H54 (cell line): ENCODE measurements around the gene STK33.

Experiments used
- DNase-seq: peaks from one replicate; pipeline ENCODE4 v3.0.0; 2011; ENCODE audit warnings: low spot score, mixed read lengths; ENCODE audit not compliant: insufficient read length
- FAIRE-seq: peaks from 3 replicates; lab custom pipeline; 2011; peaks lifted over from hg19 to GRCh38; lab: Jason Lieb, UNC
- POLR2A ChIP-seq: IDR thresholded peaks from 2 replicates; pipeline ENCODE4 v1.6.1; 2011; ENCODE audit warnings: low read depth, mild to moderate bottlenecking, low read length

The STK33 gene

DNA sequence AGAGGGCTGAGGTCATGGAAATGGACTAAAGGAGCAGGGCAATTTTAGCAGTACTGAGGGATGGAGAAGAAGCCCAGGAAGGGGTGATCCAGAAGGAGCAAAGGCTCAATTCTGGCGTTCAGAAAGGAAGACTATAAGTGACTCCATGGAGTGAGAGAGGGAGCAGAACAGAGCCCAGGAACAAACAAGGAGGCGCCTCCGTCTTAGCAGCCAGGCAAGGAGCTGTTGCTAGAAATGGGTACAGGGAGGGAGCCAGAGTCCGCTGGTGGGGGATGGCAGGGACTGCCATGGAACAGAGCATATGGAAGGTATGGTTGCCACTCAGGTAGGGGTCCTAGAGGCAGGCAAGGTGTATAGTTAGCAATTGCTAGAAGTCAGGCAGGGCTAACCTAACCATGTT is 20.5 kb upstream of the STK33 start:
- no peak for FAIRE-seq
- no peak for DNase-seq
- no peak for TF ChIP-seq POLR2A

DNA sequence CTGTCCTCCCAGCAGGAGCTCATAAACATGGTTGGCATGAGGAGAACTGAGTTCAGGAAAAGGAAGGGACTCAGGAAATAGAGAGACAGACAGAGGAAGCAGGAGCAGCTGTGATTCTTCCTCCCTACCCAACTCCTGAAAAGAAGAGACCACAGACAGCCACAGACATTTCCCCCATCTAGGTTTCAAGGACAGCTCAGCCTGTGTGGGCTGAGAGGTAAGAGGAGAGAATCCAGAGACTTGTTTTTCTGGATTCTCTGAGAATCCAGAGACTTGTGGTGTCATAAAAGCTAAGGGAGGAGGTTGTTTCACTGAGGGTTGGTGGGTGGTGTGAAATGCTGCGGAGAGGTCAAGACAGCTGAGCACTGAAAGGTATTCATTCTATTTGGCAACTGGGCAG is 19.0 kb upstream of the STK33 start:
- FAIRE-seq, result no peak

DNA sequence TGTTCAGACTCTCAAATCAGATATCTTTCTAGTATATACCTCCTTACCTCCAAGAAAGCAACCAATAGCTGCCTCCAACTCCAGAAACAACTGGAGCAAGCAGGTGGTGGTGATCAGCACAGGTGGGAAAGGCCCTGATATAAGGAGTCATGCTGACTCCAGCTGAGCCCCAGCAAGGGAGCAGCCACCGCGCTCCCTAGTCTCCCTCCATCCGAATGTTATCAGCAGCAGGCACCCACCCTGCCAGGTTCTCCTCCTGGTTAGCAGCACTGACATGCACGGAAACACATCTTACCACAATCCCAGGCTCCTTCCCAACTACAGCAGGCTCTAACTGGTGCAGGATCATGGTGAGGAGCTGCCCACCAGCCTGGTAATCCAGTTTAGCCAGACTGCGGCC is 18.5 kb upstream of the STK33 start:
- TF ChIP-seq POLR2A, result no peak
- FAIRE-seq (no peak), DNase-seq (no peak)

More for the DNA sequence above, 19.0 kb upstream of the STK33 start:
- DNase-seq, result no peak
- no peak for TF ChIP-seq POLR2A

DNA sequence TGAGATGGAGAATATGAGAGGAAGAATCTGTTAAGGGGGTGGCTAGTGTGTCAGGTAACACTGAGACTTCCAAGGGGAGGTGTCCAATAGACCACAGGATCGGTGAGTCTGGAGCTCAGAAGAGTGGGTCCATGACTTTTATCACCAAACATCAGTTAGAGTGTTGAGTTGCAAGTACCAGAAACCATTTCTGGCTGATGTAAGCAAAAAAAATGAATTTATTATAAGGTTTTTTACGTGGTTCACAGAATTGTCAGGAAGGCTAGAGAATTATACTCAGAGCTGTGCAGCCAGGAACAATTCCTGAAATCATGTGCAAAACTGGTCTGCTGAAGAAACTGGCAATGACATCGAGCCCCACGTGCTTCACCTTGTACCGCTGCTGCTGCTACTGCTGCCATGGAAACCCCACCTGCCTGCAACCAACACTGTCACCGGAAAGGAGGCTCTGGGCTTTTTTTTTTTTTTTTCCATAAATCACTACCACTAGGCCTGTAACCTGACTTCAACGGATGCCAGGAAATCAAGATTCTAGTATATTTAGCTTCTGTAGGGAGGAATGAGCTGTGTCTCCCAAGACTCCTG is 16.6 kb upstream of the STK33 start:
- no peak for DNase-seq
- TF ChIP-seq POLR2A, result no peak
- FAIRE-seq, result no peak

DNA sequence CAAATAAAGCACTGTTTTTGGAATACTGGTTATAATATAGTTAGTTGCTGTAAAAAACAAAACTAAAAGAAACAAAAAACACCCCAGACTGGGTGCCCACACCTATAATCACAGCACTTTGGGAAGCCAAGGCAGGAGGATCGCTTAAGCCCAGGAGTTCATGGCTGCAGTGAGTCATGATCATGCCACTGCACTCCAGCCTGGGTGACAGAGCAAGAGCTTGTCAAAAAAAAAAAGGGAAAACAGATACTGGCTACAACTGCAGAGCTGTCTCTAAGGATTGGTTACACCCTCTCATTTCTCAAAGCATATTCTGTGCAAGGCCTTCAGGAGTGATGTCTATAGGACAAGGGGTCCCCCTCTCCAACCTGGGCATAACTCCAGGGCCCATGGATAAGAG is 14.6 kb upstream of the STK33 start:
- no peak for TF ChIP-seq POLR2A
- FAIRE-seq (peak; percentile 60), DNase-seq (no peak)

DNA sequence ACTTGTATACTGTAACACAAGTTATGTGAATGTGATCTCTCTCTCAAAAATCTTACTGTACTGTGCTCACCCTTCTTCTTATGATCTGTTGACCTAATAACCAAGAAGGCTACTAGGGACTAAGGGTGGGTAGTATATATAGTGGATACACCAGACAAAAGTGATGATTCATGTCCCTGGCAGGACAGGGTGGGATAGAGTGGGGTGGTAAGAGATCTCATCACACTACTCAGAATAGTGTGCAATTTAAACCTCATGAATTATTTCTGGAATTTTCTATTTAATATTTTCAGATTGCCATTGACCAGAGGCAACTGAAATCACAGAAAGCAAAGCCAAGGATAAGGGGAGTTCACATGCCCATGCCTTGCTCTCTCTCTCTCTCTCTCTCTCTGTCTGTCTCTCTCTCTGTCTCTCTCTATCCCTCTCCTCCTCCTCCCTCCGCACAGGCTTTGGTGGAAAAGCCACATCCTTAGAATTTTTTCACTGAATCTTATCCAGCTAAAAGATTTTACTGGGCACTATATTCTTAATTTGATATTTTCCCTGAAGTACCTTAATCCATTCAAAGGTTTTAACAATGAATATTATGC is 12.0 kb upstream of the STK33 start:
- DNase-seq (no peak), FAIRE-seq (no peak)
- TF ChIP-seq POLR2A, result no peak

DNA sequence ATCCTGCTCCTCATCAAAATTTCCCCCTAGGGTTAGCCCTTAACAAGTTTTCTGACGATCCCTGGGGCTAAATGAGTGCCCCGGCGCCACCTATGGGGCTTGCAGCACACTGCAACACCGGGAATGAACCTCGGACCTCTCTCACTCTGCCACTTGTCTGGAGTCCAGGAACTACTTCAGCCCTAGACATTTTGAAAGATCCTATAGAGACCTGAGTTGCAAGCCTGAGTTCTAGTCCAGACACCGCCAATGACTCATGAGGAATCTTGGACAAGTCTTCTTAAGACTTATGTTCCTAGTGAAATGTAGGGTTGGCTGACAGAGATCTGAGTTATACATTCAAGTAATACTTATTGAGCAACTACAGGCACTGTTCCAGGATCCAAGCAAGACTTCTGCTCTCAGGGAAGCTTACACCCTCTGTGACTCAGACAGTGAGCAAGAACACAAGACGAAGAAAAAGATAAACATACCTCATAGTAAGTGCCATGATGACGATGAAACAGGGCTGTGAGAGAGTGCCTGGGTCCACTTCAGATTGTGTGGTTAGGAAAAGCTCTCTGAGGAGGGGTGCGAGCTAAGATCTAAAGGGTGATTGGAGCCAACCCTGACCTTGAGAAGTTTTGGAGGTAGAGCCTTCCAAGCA is 10.2 kb upstream of the STK33 start:
- DNase-seq, result peak; percentile 83
- no peak for TF ChIP-seq POLR2A
- peak; percentile 99 for FAIRE-seq

DNA sequence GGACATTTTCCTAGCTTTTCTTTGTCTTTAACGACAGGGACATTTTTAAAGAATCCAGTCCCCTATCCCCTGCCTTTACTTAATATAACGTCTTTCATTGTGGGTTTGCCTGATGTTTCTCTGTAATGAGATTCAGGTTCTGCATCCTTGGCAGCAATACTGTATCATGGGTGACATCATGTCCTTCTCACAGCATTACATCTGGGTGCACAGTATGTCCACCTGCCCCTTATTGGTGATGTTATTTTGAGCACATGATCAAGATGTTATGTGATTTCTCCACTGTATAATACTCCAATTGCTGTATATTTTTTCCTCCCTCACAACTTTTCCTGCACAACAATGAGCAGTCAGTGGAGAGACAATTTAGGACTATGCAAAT is 9.7 kb upstream of the STK33 start:
- no peak for TF ChIP-seq POLR2A
- DNase-seq (no peak), FAIRE-seq (no peak)

DNA sequence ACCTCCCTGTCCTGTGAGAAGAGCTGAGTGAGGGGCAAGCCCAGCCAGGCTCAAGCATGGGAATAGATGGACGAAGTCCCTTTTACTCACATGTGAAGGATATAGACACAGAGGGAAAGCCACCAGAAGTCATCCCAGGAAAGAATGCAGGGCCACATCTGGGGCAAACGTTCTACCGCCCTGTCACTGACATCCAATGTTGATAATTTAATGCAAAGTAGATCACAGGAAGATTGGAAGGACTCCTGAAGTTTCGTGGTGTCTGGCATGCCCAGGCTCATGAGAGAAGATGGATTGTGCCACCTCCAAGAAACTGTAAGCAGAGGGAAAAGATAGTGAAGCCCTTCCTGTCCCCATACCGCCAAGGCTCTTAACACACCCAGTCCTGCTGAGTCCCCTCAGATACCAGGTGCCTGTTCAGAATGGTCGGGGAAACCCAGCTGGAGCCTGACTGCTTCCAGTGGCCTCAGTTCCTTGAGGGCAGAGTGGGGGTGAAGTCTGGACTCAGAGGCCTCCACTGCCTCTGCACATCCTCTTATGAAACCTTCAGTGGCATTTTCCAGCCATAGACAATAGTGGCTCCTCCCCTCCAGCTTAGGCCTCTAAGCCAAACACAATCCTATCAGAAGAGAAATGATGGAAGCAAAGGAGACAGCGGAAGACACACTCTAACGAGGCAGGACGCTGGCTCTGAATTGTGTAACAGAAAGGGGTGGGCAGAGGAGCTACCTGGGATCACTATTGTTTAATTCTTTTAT is 7.5 kb upstream of the STK33 start:
- no peak for TF ChIP-seq POLR2A
- DNase-seq (no peak), FAIRE-seq (no peak)

DNA sequence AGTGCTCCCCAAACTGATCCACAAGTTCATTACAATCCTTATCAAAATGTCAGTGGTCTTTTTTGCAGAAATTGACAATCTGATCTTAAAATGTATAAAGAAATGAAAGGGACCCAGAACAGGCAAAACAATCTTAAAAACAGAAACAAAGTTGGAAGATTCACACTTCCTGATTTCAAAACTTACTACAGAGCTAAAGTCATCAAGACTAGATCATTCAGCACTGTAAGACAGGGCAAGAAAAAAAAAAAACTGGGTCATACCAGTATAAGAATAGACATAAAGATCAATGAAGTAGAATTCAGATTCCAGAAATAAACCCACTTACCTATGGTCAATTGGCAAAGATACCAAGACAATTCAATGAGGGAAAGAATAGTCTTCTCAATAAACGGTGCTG is 4.5 kb upstream of the STK33 start:
- FAIRE-seq (no peak), DNase-seq (no peak)
- no peak for TF ChIP-seq POLR2A

DNA sequence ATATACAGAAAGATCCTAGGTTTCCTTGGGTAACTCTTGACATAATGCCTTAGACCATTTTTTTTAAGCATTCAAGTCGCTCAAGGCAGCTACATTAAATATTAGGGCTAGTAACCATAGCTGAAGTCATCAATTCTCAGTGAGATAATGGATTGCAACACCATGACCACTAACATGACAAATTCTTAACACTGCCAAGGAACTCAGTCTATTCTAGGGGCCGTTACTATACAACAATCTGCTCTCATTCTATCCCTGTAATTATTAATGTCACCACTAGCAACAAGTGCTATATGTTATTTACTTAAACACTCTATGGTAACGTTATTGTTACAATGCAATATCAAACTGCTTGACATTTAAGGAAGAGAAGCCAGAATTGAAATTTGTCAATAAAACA is 3.2 kb upstream of the STK33 start:
- no peak for DNase-seq
- FAIRE-seq, result no peak
- no peak for TF ChIP-seq POLR2A

DNA sequence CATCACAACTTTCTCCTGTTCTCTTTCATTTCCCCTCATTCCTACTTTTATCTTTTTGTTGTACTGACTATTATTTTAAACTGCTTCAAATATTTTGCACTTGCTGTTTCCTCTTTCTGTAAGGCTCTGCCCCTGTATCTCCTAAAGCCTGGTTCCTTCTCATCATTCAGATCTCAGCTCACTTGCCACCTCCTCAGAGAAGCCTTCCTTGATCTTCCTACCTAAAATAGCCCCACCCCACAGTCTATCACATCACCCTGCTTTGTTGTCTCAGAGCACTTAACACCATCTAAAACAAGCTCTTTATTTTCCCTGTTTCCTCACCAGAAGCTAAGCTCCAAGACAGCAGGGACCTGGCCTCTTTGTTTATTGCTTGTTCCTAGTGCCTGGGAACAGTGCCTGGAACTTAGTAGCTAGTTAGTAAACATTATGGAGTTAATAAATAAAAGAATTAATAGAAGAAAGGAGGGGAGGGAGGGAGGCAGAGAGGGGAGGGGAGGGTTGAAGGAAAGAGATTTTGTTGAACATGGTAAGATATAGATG is 2.5 kb upstream of the STK33 start:
- no peak for TF ChIP-seq POLR2A
- DNase-seq (no peak), FAIRE-seq (no peak)

DNA sequence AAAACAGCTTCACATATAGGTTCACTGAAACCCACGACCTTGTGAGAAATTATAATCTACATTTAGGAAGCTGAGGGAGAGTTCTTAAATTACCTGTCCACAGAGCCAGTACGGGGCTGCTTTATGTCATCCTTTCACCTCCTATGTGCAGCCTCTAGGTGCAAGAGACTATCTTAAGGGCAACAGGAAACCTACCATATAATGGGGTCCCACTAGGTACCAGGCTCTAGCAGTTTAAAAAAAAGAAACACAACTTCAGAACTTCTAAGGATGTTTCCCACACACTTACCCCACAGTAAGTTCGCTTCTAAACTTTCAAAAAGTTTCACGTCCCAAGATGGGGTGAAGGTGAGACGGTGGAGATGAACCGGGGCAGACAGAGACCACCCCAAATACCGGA is 573 bp downstream of the STK33 start:
- FAIRE-seq, result peak; percentile 45

DNA sequence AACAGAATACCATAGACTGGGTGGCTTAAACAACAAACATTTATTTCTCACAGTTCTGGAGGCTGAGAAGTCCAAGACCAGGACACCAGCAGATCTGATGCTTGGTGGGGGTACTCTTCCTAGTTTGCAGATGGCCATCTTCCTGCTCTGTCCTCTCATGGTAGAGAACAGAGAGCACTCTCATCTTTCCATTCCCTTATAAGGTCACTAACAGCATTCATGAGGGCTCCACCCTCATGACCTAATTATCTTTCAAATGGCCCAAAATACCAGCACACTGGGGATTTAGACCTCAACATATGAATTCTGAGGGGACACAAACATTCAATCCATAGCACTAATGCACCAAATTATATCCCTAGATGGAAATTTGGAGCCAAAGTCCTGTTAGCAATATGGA is 6.1 kb downstream of the STK33 start:
- no peak for TF ChIP-seq POLR2A
- FAIRE-seq, result no peak

More for the DNA sequence above, 573 bp downstream of the STK33 start:
- TF ChIP-seq POLR2A, result no peak
- DNase-seq, result no peak

More for the DNA sequence above, 6.1 kb downstream of the STK33 start:
- DNase-seq, result no peak
